Thyroid gland (tissue), 4 donors: ENCODE measurements around the gene RAB11A.

Experiments used
- CTCF ChIP-seq, 6 experiments: fragments of 200-600 bp in 3 of 6; fragments of 450-650 bp in 3 of 6; sonication (generic) in 3 of 6; IDR thresholded peaks; one replicate each; pipeline ENCODE4 v1.5.1; 2016 to 2019; ENCODE audit warnings: antibody characterized with exemption in 6 of 6, mild to moderate bottlenecking in 2 of 6, inconsistent platforms in 1 of 6, moderate library complexity in 1 of 6
- POLR2A ChIP-seq, 2 donors: fragments of 450-650 bp; IDR thresholded peaks; one replicate each; pipeline ENCODE4 v1.6.1; 2017; ENCODE audit warnings: antibody characterized with exemption in 2 of 2, mild to moderate bottlenecking in 2 of 2, moderate library complexity in 1 of 2

GRCh38 chr15:65881766-65882434 lies 12.6 kb downstream of the RAB11A start:
- TF ChIP-seq CTCF (IDR thresholded peaks at IDR 0.05) (no peak), POLR2A (IDR thresholded peaks at IDR 0.05) (no peak)
